K562 (cell line): Measurements from ENCODE around the gene CUL1. TPM values are rescaled to one million over a fixed set of nuclear protein-coding genes. Genes with fewer than 3 reads are reported as not detected.

Experiments
- ATAC-seq: fragments of 200-7000 bp; cut with Tn5 transposase; 3 replicates; pipeline ENCODE4 v1.9.1; 2020; ENCODE audit warnings: moderate library complexity
- BruUV-seq: library from RNA; stranded (reverse); fragments of 400-500 nt; replicated peaks from 2 replicates; lab custom pipeline; 2021; lab: Mats Ljungman, UMichigan
- CTCF ChIA-PET: fragments of 300-600 bp; formaldehyde crosslinking; extraction: SDS; loops from one replicate; lab custom pipeline; 2021; ENCODE audit warnings: low intra/inter-chr PET ratio; lab: Yijun Ruan, JAX
- POLR2A ChIA-PET: fragments of 300-600, 350-650 bp; sonication (Branson Sonifier 250); formaldehyde crosslinking; extraction: SDS; loops from one replicate; lab custom pipeline; 2021; ENCODE audit warnings: antibody characterized with exemption, inconsistent platforms; lab: Yijun Ruan, JAX
- DNase-seq, 4 experiments: peaks; one replicate each; pipeline versions ENCODE4 v3.0.0 to v3.0.0-alpha.2; 2011 to 2018; ENCODE audit warnings: low spot score in 3 of 4, mixed read lengths in 3 of 4; ENCODE audit errors: extremely low read depth in 1 of 4
- FAIRE-seq: peaks from 2 replicates; lab custom pipeline; 2011; peaks lifted over from hg19 to GRCh38; lab: Jason Lieb, UNC
- H2AFZ ChIP-seq: 2 replicates; pipeline ENCODE4 v1.6.0; 2011; ENCODE audit warnings: low read depth, low read length, control low read depth, inconsistent platforms
- H3K27ac ChIP-seq: fragments of 200-600 bp; 3 replicates; pipeline ENCODE4 v1.8.0; 2011; ENCODE audit warnings: low read depth, mild to moderate bottlenecking, control low read depth, inconsistent platforms, low read length, moderate library complexity, mixed read lengths; ENCODE audit errors: extremely low read depth
- H3K27me3 ChIP-seq, 2 experiments: fragments of 300-600 bp in 1 of 2; 2 replicates in 1 of 2; 3 replicates in 1 of 2; pipeline versions ENCODE4 v1.6.0 to v1.8.0; 2011; ENCODE audit warnings: inconsistent platforms in 2 of 2, low read length in 2 of 2, mild to moderate bottlenecking in 1 of 2, mixed read lengths in 1 of 2, moderate library complexity in 1 of 2; ENCODE audit not compliant: control insufficient read depth in 2 of 2, insufficient read depth in 2 of 2
- H3K36me3 ChIP-seq: fragments of 300-600 bp; 3 replicates; pipeline ENCODE4 v1.8.0; 2011; ENCODE audit warnings: mild to moderate bottlenecking, low read length, inconsistent platforms; ENCODE audit not compliant: control insufficient read depth, insufficient read depth
- H3K4me1 ChIP-seq, 2 experiments: fragments of 200-600 bp in 1 of 2; replicated peaks in 1 of 2; 2 replicates in 1 of 2; 3 replicates in 1 of 2; pipeline versions ENCODE4 v1.5.1 to v1.8.0; 2011; ENCODE audit warnings: inconsistent platforms in 2 of 2, low read length in 2 of 2, mild to moderate bottlenecking in 1 of 2, mixed read lengths in 1 of 2, moderate library complexity in 1 of 2; ENCODE audit not compliant: control insufficient read depth in 2 of 2, insufficient read depth in 2 of 2
- H3K4me2 ChIP-seq: 2 replicates; pipeline ENCODE4 v1.6.1; 2011; ENCODE audit warnings: low read length, control low read depth, inconsistent platforms, mixed read lengths; ENCODE audit not compliant: insufficient read depth
- H3K4me3 ChIP-seq: fragments of 200-600 bp; sonication (generic), shearing (Covaris generic); 2 replicates; pipeline ENCODE4 v1.5.1; 2016; ENCODE audit warnings: control low read depth, inconsistent platforms
- H3K79me2 ChIP-seq: fragments of 200-600 bp; 3 replicates; pipeline ENCODE4 v1.8.0; 2011; ENCODE audit warnings: low read length, inconsistent platforms; ENCODE audit not compliant: control insufficient read depth, insufficient read depth
- H3K9ac ChIP-seq, 2 experiments: 2 replicates each; pipeline versions ENCODE4 v1.6.0 to v1.6.1; 2011; ENCODE audit warnings: low read depth in 2 of 2, low read length in 2 of 2, control low read depth in 1 of 2, inconsistent platforms in 1 of 2, mild to moderate bottlenecking in 1 of 2, mixed read lengths in 1 of 2; ENCODE audit not compliant: insufficient read depth in 1 of 2
- H3K9me1 ChIP-seq: one replicate; pipeline ENCODE4 v1.6.0; 2011; ENCODE audit warnings: inconsistent platforms, mild to moderate bottlenecking, low read length, moderate library complexity; ENCODE audit not compliant: control insufficient read depth, insufficient read depth
- H3K9me3 ChIP-seq: replicated peaks from 2 replicates; pipeline ENCODE4 v1.5.1; 2011; ENCODE audit warnings: low read depth, low read length, inconsistent platforms; ENCODE audit not compliant: control insufficient read depth, insufficient read depth
- H4K20me1 ChIP-seq: replicated peaks from 2 replicates; pipeline ENCODE4 v1.6.1; 2011; ENCODE audit warnings: low read length, inconsistent platforms, mixed read lengths; ENCODE audit not compliant: control insufficient read depth, insufficient read depth
- ARID1B ChIP-seq: fragments of 450-650 bp; IDR thresholded peaks from 2 replicates; pipeline ENCODE4 v1.6.1; 2016; ENCODE audit warnings: antibody characterized with exemption, mild to moderate bottlenecking, inconsistent platforms
- CEBPG ChIP-seq, 3 experiments: fragments of 200-800 bp in 1 of 3; sonication (Bioruptor generic) in 1 of 3; sonication (generic) in 1 of 3; formaldehyde crosslinking in 1 of 3; IDR thresholded peaks in 2 of 3; conservative IDR thresholded peaks in 1 of 3; 2 replicates each; pipeline versions ENCODE4 v1.6.1 to v1.8.0; 2016 to 2022; ENCODE audit warnings: missing compliant biosample characterization in 2 of 3, missing genetic modification characterization in 2 of 3, mild to moderate bottlenecking in 1 of 3, missing genetic modification reagents in 1 of 3
- GTF2E2 ChIP-seq: fragments of 200-800 bp; sonication (Bioruptor generic); IDR thresholded peaks from 2 replicates; pipeline ENCODE4 v1.6.1; 2016; ENCODE audit warnings: missing genetic modification characterization, missing compliant biosample characterization
- HNRNPL ChIP-seq: fragments of 200-400 bp; formaldehyde crosslinking; IDR thresholded peaks from 2 replicates; pipeline ENCODE4 v1.6.1; 2017; ENCODE audit warnings: low read depth, mild to moderate bottlenecking, low read length
- KHSRP ChIP-seq: fragments of 450-650 bp; IDR thresholded peaks from 2 replicates; pipeline ENCODE4 v1.6.1; 2017
- RAD21 ChIP-seq, 2 experiments: fragments of 250-450 bp in 1 of 2; fragments of 450-650 bp in 1 of 2; sonication (Bioruptor Pico) in 1 of 2; formaldehyde crosslinking in 1 of 2; IDR thresholded peaks in 1 of 2; conservative IDR thresholded peaks in 1 of 2; 2 replicates each; pipeline versions ENCODE4 v1.4.0 to v1.8.0; 2020 to 2022; ENCODE audit warnings: mild to moderate bottlenecking in 2 of 2, moderate library complexity in 1 of 2
- RCOR1 ChIP-seq, 2 experiments: IDR thresholded peaks; 2 replicates each; pipeline ENCODE4 v1.6.1; 2012; ENCODE audit warnings: low read depth in 2 of 2, low read length in 2 of 2, borderline replicate concordance in 1 of 2, improper control_type of control experiment in 1 of 2
- SIN3A ChIP-seq, 2 experiments: fragments of 150-350 bp in 1 of 2; IDR thresholded peaks; 2 replicates each; pipeline ENCODE4 v1.6.1; 2011 to 2016; ENCODE audit warnings: borderline replicate concordance in 2 of 2, low read depth in 2 of 2, low read length in 2 of 2, mild to moderate bottlenecking in 2 of 2, moderate library complexity in 2 of 2; ENCODE audit not compliant: control insufficient read depth in 1 of 2
- SIN3B ChIP-seq: fragments of 450-650 bp; IDR thresholded peaks from 2 replicates; pipeline ENCODE4 v1.6.1; 2017; ENCODE audit warnings: low read depth, mild to moderate bottlenecking, moderate library complexity
- SRSF9 ChIP-seq: fragments of 200-400 bp; formaldehyde crosslinking; IDR thresholded peaks from 2 replicates; pipeline ENCODE4 v1.6.1; 2017; ENCODE audit warnings: low read depth, low read length, borderline replicate concordance
- TCF3 ChIP-seq: sonication (generic); formaldehyde crosslinking; IDR thresholded peaks from 2 replicates; pipeline ENCODE4 v1.4.0; 2020; ENCODE audit warnings: mild to moderate bottlenecking, missing genetic modification reagents
- ZNF12 ChIP-seq: sonication (generic); formaldehyde crosslinking; IDR thresholded peaks from 2 replicates; pipeline ENCODE4 v1.4.0; 2020; ENCODE audit warnings: mild to moderate bottlenecking, missing genetic modification reagents
- ZNF146 ChIP-seq: IDR thresholded peaks from one replicate; pipeline ENCODE4 v1.6.1; 2018; ENCODE audit warnings: missing compliant biosample characterization; ENCODE audit not compliant: unreplicated experiment
- ZNF232 ChIP-seq: sonication (generic); formaldehyde crosslinking; IDR thresholded peaks from 2 replicates; pipeline ENCODE4 v1.8.0; 2022; ENCODE audit warnings: mild to moderate bottlenecking, missing genetic modification reagents
- ZNF324 ChIP-seq: fragments of 250-450 bp; sonication (Bioruptor Pico); IDR thresholded peaks from 2 replicates; pipeline ENCODE4 v1.4.0; 2020; ENCODE audit warnings: mild to moderate bottlenecking
- WGBS: fragments of 100-300 bp; shearing (Covaris generic); methylation state at CpG from one replicate; pipeline ENCODE4 v1.1.6; 2016; ENCODE audit warnings: low coverage, mixed read lengths; ENCODE audit not compliant: insufficient coverage; ENCODE audit errors: missing lambda C conversion rate; 5-methylcytosine and 5-hydroxymethylcytosine counted together
- in situ Hi-C: fragments of 300-500 bp; cut with MboI; formaldehyde crosslinking; loops from 4 replicates; pipeline ENCODE4 v1.15.0; 2018; ENCODE audit warnings: inconsistent platforms, mixed read lengths
- intact Hi-C: fragments of 100-400 bp; cut with micrococcal nuclease; formaldehyde crosslinking; loops from 2 replicates; pipeline ENCODE4 v1.14.2; 2022
- polyA plus RNA-seq, 8 experiments: library from polyadenylated mRNA; depleted of rRNA in 4 of 8; stranded (reverse) in 5 of 8; unstranded in 3 of 8; fragments of >200 nt; fragmentation: Nextera tagmentation in 2 of 8; fragmentation: Illumina TruSeq in 1 of 8; extraction: Ambion mirVana in 2 of 8; extraction: Trizol in 1 of 8; gene quantifications; 2 replicates each; pipeline versions ENCODE4 v1.2.1 to v1.2.3, GENCODE V29; 2011 to 2014; ENCODE audit warnings: inconsistent platforms in 1 of 8, missing spikeins in 1 of 8
- total RNA-seq, 7 experiments: library from RNA; depleted of rRNA in 6 of 7; stranded (reverse); fragments of >200 nt in 6 of 7; fragmentation: Illumina TruSeq in 2 of 7; extraction: Trizol in 2 of 7; gene quantifications; 2 replicates each; pipeline versions ENCODE4 v1.2.1 to v1.2.3, GENCODE V29; 2011 to 2021; ENCODE audit warnings: low replicate concordance in 1 of 7
- TF ChIP-seq, protein P1 (sequence below): fragments of 250-450 bp; sonication (Bioruptor Pico); IDR thresholded peaks from 2 replicates; pipeline ENCODE4 v1.5.0; 2021; ENCODE audit warnings: mild to moderate bottlenecking, borderline replicate concordance
- TF ChIP-seq, protein P2 (sequence below): fragments of 250-450 bp; sonication (Bioruptor Pico); IDR thresholded peaks from 2 replicates; pipeline ENCODE4 v1.8.0; 2021; ENCODE audit warnings: borderline replicate concordance, mild to moderate bottlenecking, moderate library complexity; ENCODE audit not compliant: poor library complexity, severe bottlenecking
- TF ChIP-seq, protein P3 (sequence below): IDR thresholded peaks from 2 replicates; pipeline ENCODE4 v1.6.1; 2012; ENCODE audit warnings: low read depth, low read length, improper control_type of control experiment, borderline replicate concordance

CUL1 gene
- total and polyA plus RNA-seq, 9 of the 15 experiments (the other 6 are each of a cell fraction or from before 2014, with no cell fraction given): 31.5 to 107 (median 96.5) TPM

DNA sequence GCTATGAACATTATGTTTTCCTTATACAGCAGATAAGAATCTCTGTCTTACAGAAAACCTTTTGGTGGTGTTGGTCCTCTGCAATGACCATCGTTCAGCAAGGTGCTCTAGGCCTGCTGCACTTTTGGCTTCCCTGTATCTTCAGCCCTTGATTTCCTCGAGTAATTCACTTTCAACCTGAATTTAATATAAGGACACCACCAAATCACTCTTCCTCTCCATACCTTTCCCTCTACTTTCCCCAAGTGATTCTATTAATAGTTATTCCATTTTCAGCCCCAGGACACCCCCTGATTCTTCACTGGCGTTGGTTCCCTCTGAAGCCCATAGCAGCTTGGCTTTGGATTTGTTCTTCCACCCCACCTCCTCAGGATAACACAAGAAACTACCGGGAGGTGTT lies 113.2 kb downstream of the CUL1 start:
- Histone ChIP-seq H3K36me3 (peaks cover 100% of the 10 kb centered on the region), H3K4me2 (no peak overlapping the region), H3K9me3 (no peaks in the 10 kb centered on the region), H3K4me1 (no peaks in the 10 kb centered on the region), H3K27me3 (no peaks in the 10 kb centered on the region), H3K79me2 (no peaks in the 10 kb centered on the region; the same call in 2 of the 3 replicates), H2AFZ (no peak overlapping the region), H3K27ac (no peak overlapping the region), H3K9ac (no peak overlapping the region), H4K20me1 (peaks cover 9% of the 10 kb centered on the region; the same call in 1 of the 2 replicates), H3K9me1 (no peaks in the 10 kb centered on the region), H3K4me3 (no peak overlapping the region)
- WGBS: 75% methylated on average over 4 of the region's 4 CpGs
- no TSS peak for BruUV-seq
- CTCF ChIA-PET: no interaction called here
- ATAC-seq (no peak), DNase-seq (no peak), FAIRE-seq (no peak)
- POLR2A ChIA-PET: interaction anchor here (0.8 to 1.1 kb wide), 2 partner anchors 9 to 12 kb away, joined by 3 read pairs; no protein-coding TSS in a partner anchor
- in situ Hi-C loops (no loop called here), intact Hi-C loops (no loop called here)
- no peak for TF ChIP-seq SRSF9
- no peak for TF ChIP-seq KHSRP
- no peak for TF ChIP-seq TCF3 (CRISPR knock-in tag)
- no peak for TF ChIP-seq ARID1B
- no peak for TF ChIP-seq RCOR1 (IDR thresholded peaks at IDR 0.05; ENCODE audit: borderline replicate concordance in 1 of 2, low read depth in 2 of 2, low read length in 2 of 2)
- TF ChIP-seq SIN3B: no peak
- TF ChIP-seq HNRNPL: no peak
- TF ChIP-seq ZNF324 (CRISPR knock-in tag): no peak
- TF ChIP-seq GTF2E2 (tag): no peak
- TF ChIP-seq, protein P1, sequence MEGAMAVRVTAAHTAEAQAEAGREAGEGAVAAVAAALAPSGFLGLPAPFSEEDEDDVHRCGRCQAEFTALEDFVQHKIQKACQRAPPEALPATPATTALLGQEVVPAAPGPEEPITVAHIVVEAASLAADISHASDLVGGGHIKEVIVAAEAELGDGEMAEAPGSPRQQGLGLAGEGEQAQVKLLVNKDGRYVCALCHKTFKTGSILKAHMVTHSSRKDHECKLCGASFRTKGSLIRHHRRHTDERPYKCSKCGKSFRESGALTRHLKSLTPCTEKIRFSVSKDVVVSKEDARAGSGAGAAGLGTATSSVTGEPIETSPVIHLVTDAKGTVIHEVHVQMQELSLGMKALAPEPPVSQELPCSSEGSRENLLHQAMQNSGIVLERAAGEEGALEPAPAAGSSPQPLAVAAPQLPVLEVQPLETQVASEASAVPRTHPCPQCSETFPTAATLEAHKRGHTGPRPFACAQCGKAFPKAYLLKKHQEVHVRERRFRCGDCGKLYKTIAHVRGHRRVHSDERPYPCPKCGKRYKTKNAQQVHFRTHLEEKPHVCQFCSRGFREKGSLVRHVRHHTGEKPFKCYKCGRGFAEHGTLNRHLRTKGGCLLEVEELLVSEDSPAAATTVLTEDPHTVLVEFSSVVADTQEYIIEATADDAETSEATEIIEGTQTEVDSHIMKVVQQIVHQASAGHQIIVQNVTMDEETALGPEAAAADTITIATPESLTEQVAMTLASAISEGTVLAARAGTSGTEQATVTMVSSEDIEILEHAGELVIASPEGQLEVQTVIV (CRISPR knock-in tag): no peak
- TF ChIP-seq, protein P2, sequence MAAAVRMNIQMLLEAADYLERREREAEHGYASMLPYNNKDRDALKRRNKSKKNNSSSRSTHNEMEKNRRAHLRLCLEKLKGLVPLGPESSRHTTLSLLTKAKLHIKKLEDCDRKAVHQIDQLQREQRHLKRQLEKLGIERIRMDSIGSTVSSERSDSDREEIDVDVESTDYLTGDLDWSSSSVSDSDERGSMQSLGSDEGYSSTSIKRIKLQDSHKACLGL: no peak
- TF ChIP-seq ZNF232 (CRISPR knock-in tag): no peak
- no peak for TF ChIP-seq SIN3A (IDR thresholded peaks at IDR 0.05; ENCODE audit: borderline replicate concordance in 2 of 2, control insufficient read depth in 1 of 2, low read depth in 2 of 2, low read length in 2 of 2)
- no peak for TF ChIP-seq ZNF12 (CRISPR knock-in tag)
- TF ChIP-seq RAD21 (CRISPR knock-in tag; conservative IDR thresholded peaks at IDR 0.05 in 1 of 2, IDR thresholded peaks at IDR 0.05 in 1 of 2): no peak
- no peak for TF ChIP-seq CEBPG (CRISPR knock-in tag; IDR thresholded peaks at IDR 0.05)
- TF ChIP-seq CEBPG (tag; conservative IDR thresholded peaks at IDR 0.05 in 1 of 2, IDR thresholded peaks at IDR 0.05 in 1 of 2): no peak
- TF ChIP-seq, protein P3, sequence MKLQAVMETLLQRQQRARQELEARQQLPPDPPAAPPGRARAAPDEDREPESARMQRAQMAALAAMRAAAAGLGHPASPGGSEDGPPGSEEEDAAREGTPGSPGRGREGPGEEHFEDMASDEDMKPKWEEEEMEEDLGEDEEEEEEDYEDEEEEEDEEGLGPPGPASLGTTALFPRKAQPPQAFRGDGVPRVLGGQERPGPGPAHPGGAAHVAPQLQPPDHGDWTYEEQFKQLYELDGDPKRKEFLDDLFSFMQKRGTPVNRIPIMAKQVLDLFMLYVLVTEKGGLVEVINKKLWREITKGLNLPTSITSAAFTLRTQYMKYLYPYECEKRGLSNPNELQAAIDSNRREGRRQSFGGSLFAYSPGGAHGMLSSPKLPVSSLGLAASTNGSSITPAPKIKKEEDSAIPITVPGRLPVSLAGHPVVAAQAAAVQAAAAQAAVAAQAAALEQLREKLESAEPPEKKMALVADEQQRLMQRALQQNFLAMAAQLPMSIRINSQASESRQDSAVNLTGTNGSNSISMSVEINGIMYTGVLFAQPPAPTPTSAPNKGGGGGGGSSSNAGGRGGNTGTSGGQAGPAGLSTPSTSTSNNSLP: no peak
- TF ChIP-seq ZNF146 (CRISPR knock-in tag): no peak
